Endothelial cell of umbilical vein (primary cell): ENCODE measurements around the gene INPP4B. TPM values are rescaled to one million over a fixed set of nuclear protein-coding genes. Genes with fewer than 3 reads are reported as not detected.

Experiments used
- BruUV-seq: library from RNA; stranded (reverse); fragments of 400-500 nt; replicated peaks from 2 replicates; lab custom pipeline; 2021; lab: Mats Ljungman, UMichigan
- CTCF ChIA-PET: fragments of 300-600, 350-600 bp; sonication (Branson Sonifier 250); formaldehyde crosslinking; loops from one replicate; lab custom pipeline; 2021; ENCODE audit warnings: antibody characterized with exemption, inconsistent platforms; lab: Charles Lee
- POLR2A ChIA-PET: fragments of 300-600, 350-600 bp; sonication (Branson Sonifier 250); formaldehyde crosslinking; loops from one replicate; lab custom pipeline; 2021; ENCODE audit warnings: antibody characterized with exemption, inconsistent platforms; lab: Charles Lee
- DNase-seq: peaks from one replicate; pipeline ENCODE4 v3.0.0-alpha.2; 2011; ENCODE audit warnings: low read depth, low spot score
- FAIRE-seq: peaks from 2 replicates; lab custom pipeline; 2011; peaks lifted over from hg19 to GRCh38; lab: Jason Lieb, UNC
- H2AFZ ChIP-seq: 2 replicates; pipeline ENCODE4 v1.6.0; 2012; ENCODE audit warnings: low read depth, low read length, control low read depth, inconsistent platforms
- H3K27ac ChIP-seq: 2 replicates; pipeline ENCODE4 v1.5.1; 2011; ENCODE audit warnings: low read depth, mild to moderate bottlenecking, control low read depth, low read length, moderate library complexity; ENCODE audit not compliant: insufficient read depth
- H3K27me3 ChIP-seq, 2 experiments: 2 replicates each; pipeline versions ENCODE4 v1.6.0 to v1.6.1; 2011; ENCODE audit warnings: low read length in 2 of 2, mixed read lengths in 1 of 2; ENCODE audit not compliant: control insufficient read depth in 2 of 2, insufficient read depth in 2 of 2
- H3K36me3 ChIP-seq, 2 experiments: 2 replicates in 1 of 2; 3 replicates in 1 of 2; pipeline ENCODE4 v1.5.1; 2011; ENCODE audit warnings: low read length in 2 of 2, mild to moderate bottlenecking in 1 of 2, moderate library complexity in 1 of 2; ENCODE audit not compliant: control insufficient read depth in 2 of 2, insufficient read depth in 2 of 2; ENCODE audit errors: extremely low read depth in 1 of 2
- H3K4me1 ChIP-seq: 3 replicates; pipeline ENCODE4 v1.5.1; 2011; ENCODE audit warnings: mild to moderate bottlenecking, low read length; ENCODE audit not compliant: control insufficient read depth, insufficient read depth; ENCODE audit errors: extremely low read depth
- H3K4me2 ChIP-seq: 2 replicates; pipeline ENCODE4 v1.6.1; 2011; ENCODE audit warnings: low read length, control low read depth, mixed read lengths; ENCODE audit not compliant: insufficient read depth
- H3K4me3 ChIP-seq, 3 experiments: fragments of 200-600 bp in 1 of 3; sonication (generic), shearing (Covaris generic) in 1 of 3; replicated peaks in 1 of 3; 2 replicates each; pipeline ENCODE4 v1.5.1; 2011 to 2016; ENCODE audit warnings: control low read depth in 3 of 3, low read length in 3 of 3, mild to moderate bottlenecking in 2 of 3, inconsistent platforms in 1 of 3, low read depth in 1 of 3, moderate library complexity in 1 of 3; ENCODE audit not compliant: insufficient read depth in 1 of 3
- H3K79me2 ChIP-seq: 2 replicates; pipeline ENCODE4 v1.6.0; 2012; ENCODE audit warnings: low read length, inconsistent platforms; ENCODE audit not compliant: control insufficient read depth, insufficient read depth
- H3K9ac ChIP-seq: replicated peaks from 2 replicates; pipeline ENCODE3; 2011; ENCODE audit warnings: low read length, control low read depth; ENCODE audit not compliant: insufficient read depth; ENCODE audit errors: extremely low read depth
- H3K9me1 ChIP-seq: replicated peaks from 3 replicates; pipeline ENCODE4 v1.6.0; 2011; ENCODE audit warnings: mild to moderate bottlenecking, low read length; ENCODE audit not compliant: control insufficient read depth, insufficient read depth; ENCODE audit errors: extremely low read depth
- H3K9me3 ChIP-seq: replicated peaks from 2 replicates; pipeline ENCODE4 v1.5.1; 2012; ENCODE audit warnings: low read length, inconsistent platforms; ENCODE audit not compliant: control insufficient read depth, insufficient read depth
- H4K20me1 ChIP-seq: replicated peaks from 2 replicates; pipeline ENCODE3; 2011; ENCODE audit warnings: mild to moderate bottlenecking, low read length; ENCODE audit not compliant: control insufficient read depth, insufficient read depth; ENCODE audit errors: extremely low read depth
- CTCF ChIP-seq, 2 donors: IDR thresholded peaks; 1 replicate in 1 of 2; 2 replicates in 1 of 2; pipeline ENCODE4 v1.5.1; 2011; ENCODE audit warnings: low read length in 2 of 2, mild to moderate bottlenecking in 2 of 2, moderate library complexity in 2 of 2, control low read depth in 1 of 2, inconsistent platforms in 1 of 2, low read depth in 1 of 2; ENCODE audit not compliant: insufficient read depth in 1 of 2; ENCODE audit errors: extremely low read depth in 1 of 2
- EZH2 ChIP-seq: IDR thresholded peaks from 2 replicates; pipeline ENCODE4 v1.6.1; 2012; ENCODE audit warnings: borderline replicate concordance, low read depth, mild to moderate bottlenecking, moderate library complexity, low read length, inconsistent platforms; ENCODE audit not compliant: severe bottlenecking
- FOS ChIP-seq: IDR thresholded peaks from 2 replicates; pipeline ENCODE4 v1.6.1; 2011; ENCODE audit warnings: mild to moderate bottlenecking, low read length, moderate library complexity, borderline replicate concordance; ENCODE audit not compliant: insufficient read depth
- GATA2 ChIP-seq: IDR thresholded peaks from 2 replicates; pipeline ENCODE4 v1.7.0; 2011; ENCODE audit warnings: low read depth, mild to moderate bottlenecking, moderate library complexity, mixed read lengths, low read length; ENCODE audit not compliant: insufficient read length, insufficient read depth
- JUN ChIP-seq: IDR thresholded peaks from 2 replicates; pipeline ENCODE4 v1.6.1; 2011; ENCODE audit warnings: borderline replicate concordance, low read depth; ENCODE audit not compliant: insufficient read length, insufficient read depth
- MAX ChIP-seq: IDR thresholded peaks from 2 replicates; pipeline ENCODE4 v1.6.1; 2011; ENCODE audit not compliant: insufficient read depth, insufficient read length
- MYC ChIP-seq: IDR thresholded peaks from one replicate; pipeline ENCODE4 v1.6.1; 2011; ENCODE audit warnings: mild to moderate bottlenecking, low read depth, low read length
- POLR2AphosphoS5 ChIP-seq: IDR thresholded peaks from 2 replicates; pipeline ENCODE4 v1.6.1; 2012; ENCODE audit warnings: low read depth, mild to moderate bottlenecking, control low read depth, low read length, moderate library complexity; ENCODE audit not compliant: insufficient read depth
- dilution Hi-C: fragments of 300-500 bp; cut with MboI; formaldehyde crosslinking; loops from one replicate; pipeline ENCODE4 v1.15.0; 2019; ENCODE audit warnings: low sequenced_read_pairs; ENCODE audit not compliant: extremely low pct_ligation_motif_present
- intact Hi-C: fragments of 100-400 bp; cut with micrococcal nuclease; formaldehyde crosslinking; loops from one replicate; pipeline ENCODE4 v1.10.0; 2022
- polyA plus RNA-seq, 4 experiments: library from polyadenylated mRNA; depleted of rRNA in 3 of 4; stranded (reverse) in 3 of 4; unstranded in 1 of 4; fragments of >200 nt; gene quantifications; 2 replicates each; pipeline versions ENCODE4 v1.2.1 to v1.2.3, GENCODE V29; 2011 to 2012; ENCODE audit warnings: missing spikeins in 1 of 4
- total RNA-seq: library from RNA; stranded (reverse); gene quantifications from 2 replicates; pipeline ENCODE4 v1.2.3, GENCODE V29; 2021

INPP4B gene
- total and polyA plus RNA-seq, 2 donors (not counting 3 experiments of a cell fraction or from before 2014, with no cell fraction given): 0.41 to 3.1 TPM

GRCh38 chr4:142416711-142417275, 429.3 kb downstream of the INPP4B start:
- Histone ChIP-seq H3K4me3 (no peak overlapping the region), H3K9me3 (no peaks in the 10 kb centered on the region), H3K27me3 (no peaks in the 10 kb centered on the region), H3K36me3 (no peaks in the 10 kb centered on the region), H3K27ac (peak overlapping the region; percentile 3), H3K4me1 (peaks cover 18% of the 10 kb centered on the region), H4K20me1 (no peaks in the 10 kb centered on the region), H3K4me2 (peak overlapping the region; percentile 57), H2AFZ (peak overlapping the region; percentile 50), H3K79me2 (no peaks in the 10 kb centered on the region), H3K9me1 (no peaks in the 10 kb centered on the region), H3K9ac (no peak overlapping the region)
- dilution Hi-C loops: no loop called here
- FAIRE-seq (peak; percentile 76), DNase-seq (peak; percentile 40)
- intact Hi-C loops: no loop called here
- no TSS peak for BruUV-seq
- POLR2A ChIA-PET: no interaction called here
- CTCF ChIA-PET: interaction anchor here (0.9 to 1.6 kb wide), 6 partner anchors 9 to 303 kb away, joined by 3 to 6 read pairs (median 4); no protein-coding TSS in a partner anchor
- no peak for TF ChIP-seq MAX
- TF ChIP-seq GATA2: peak; percentile 69
- no peak for TF ChIP-seq MYC
- no peak for TF ChIP-seq CTCF (IDR thresholded peaks at IDR 0.05; ENCODE audit: extremely low read depth in 1 of 2, insufficient read depth in 1 of 2, low read depth in 1 of 2, low read length in 2 of 2)
- no peak for TF ChIP-seq POLR2AphosphoS5
- TF ChIP-seq EZH2: no peak
- TF ChIP-seq JUN: peak; percentile 6
- TF ChIP-seq FOS: peak; percentile 63
